ENCODE results near the gene CD52.
"Not testable (repeated sequence)": the region's sequence is repeated elsewhere in the genome, so short reads cannot be mapped to it uniquely, and the experiment has no call there.

Gene CD52

GRCh38 chr1:26333312-26333711 lies 15.6 kb downstream of the CD52 start:
- H3K27me3 ChIP-seq (ENCODE audit: control insufficient read depth, insufficient read depth, low read length); H3K27ac ChIP-seq (ENCODE audit: low read depth, low read length); H3K4me3 ChIP-seq (ENCODE audit: low read length); H3K36me3 ChIP-seq (ENCODE audit: control insufficient read depth, insufficient read depth, low read length); H3K9ac ChIP-seq (ENCODE audit: low read length); H3K4me1 ChIP-seq (ENCODE audit: control insufficient read depth, insufficient read depth, low read length): not testable (repeated sequence)

- no peak overlapping the region for H3K27ac ChIP-seq (ENCODE audit: low read depth, low read length)
- H3K4me3 ChIP-seq (ENCODE audit: low read length): peak overlapping the region; percentile 63
- peaks cover 3% of the 10 kb centered on the region for H3K27me3 ChIP-seq (ENCODE audit: control insufficient read depth, insufficient read depth, low read length)
Measured at GRCh38 chr1:26335774-26336476, 18.2 kb downstream of the CD52 start.

GRCh38 chr1:26336477-26337205 lies 18.9 kb downstream of the CD52 start:
- Histone ChIP-seq H3K27ac (ENCODE audit: low read depth, low read length) (no peak overlapping the region), H3K36me3 (ENCODE audit: control insufficient read depth, insufficient read depth, low read length) (no peaks in the 10 kb centered on the region), H3K4me3 (ENCODE audit: low read length) (peak overlapping the region; percentile 63), H3K9ac (ENCODE audit: low read length) (no peak overlapping the region), H3K4me1 (ENCODE audit: control insufficient read depth, insufficient read depth, low read length) (no peaks in the 10 kb centered on the region), H3K27me3 (ENCODE audit: control insufficient read depth, insufficient read depth, low read length) (peaks cover 3% of the 10 kb centered on the region)

More at GRCh38 chr1:26335774-26336476, 18.2 kb downstream of the CD52 start:
- H3K9ac ChIP-seq (ENCODE audit: low read length): no peak overlapping the region
- no peaks in the 10 kb centered on the region for H3K36me3 ChIP-seq (ENCODE audit: control insufficient read depth, insufficient read depth, low read length)
- no peaks in the 10 kb centered on the region for H3K4me1 ChIP-seq (ENCODE audit: control insufficient read depth, insufficient read depth, low read length)

GRCh38 chr1:26337206-26337535 lies 19.4 kb downstream of the CD52 start:
- no peak overlapping the region for H3K27ac ChIP-seq (ENCODE audit: low read depth, low read length)
- H3K36me3 ChIP-seq (ENCODE audit: control insufficient read depth, insufficient read depth, low read length): no peaks in the 10 kb centered on the region
- H3K4me1 ChIP-seq (ENCODE audit: control insufficient read depth, insufficient read depth, low read length): no peaks in the 10 kb centered on the region
- peaks cover 3% of the 10 kb centered on the region for H3K27me3 ChIP-seq (ENCODE audit: control insufficient read depth, insufficient read depth, low read length)
- H3K9ac ChIP-seq (ENCODE audit: low read length): no peak overlapping the region
- no peak overlapping the region for H3K4me3 ChIP-seq (ENCODE audit: low read length)

- peaks cover 3% of the 10 kb centered on the region for H3K27me3 ChIP-seq (ENCODE audit: control insufficient read depth, insufficient read depth, low read length)
- no peak overlapping the region for H3K4me3 ChIP-seq (ENCODE audit: low read length)
- H3K27ac ChIP-seq (ENCODE audit: low read depth, low read length): no peak overlapping the region
- no peaks in the 10 kb centered on the region for H3K36me3 ChIP-seq (ENCODE audit: control insufficient read depth, insufficient read depth, low read length)
- no peak overlapping the region for H3K9ac ChIP-seq (ENCODE audit: low read length)
- no peaks in the 10 kb centered on the region for H3K4me1 ChIP-seq (ENCODE audit: control insufficient read depth, insufficient read depth, low read length)
Measured at GRCh38 chr1:26337625-26338024, 19.9 kb downstream of the CD52 start.

GRCh38 chr1:26338670-26339069 lies 20.9 kb downstream of the CD52 start:
- H3K27me3 ChIP-seq (ENCODE audit: control insufficient read depth, insufficient read depth, low read length): peaks cover 3% of the 10 kb centered on the region
- H3K36me3 ChIP-seq (ENCODE audit: control insufficient read depth, insufficient read depth, low read length): no peaks in the 10 kb centered on the region
- H3K4me3 ChIP-seq (ENCODE audit: low read length): no peak overlapping the region

GRCh38 chr1:26340047-26340481 lies 22.3 kb downstream of the CD52 start:
- Histone ChIP-seq H3K9ac (ENCODE audit: low read length) (no peak overlapping the region), H3K4me1 (ENCODE audit: control insufficient read depth, insufficient read depth, low read length) (no peaks in the 10 kb centered on the region), H3K27me3 (ENCODE audit: control insufficient read depth, insufficient read depth, low read length) (peaks cover 3% of the 10 kb centered on the region), H3K36me3 (ENCODE audit: control insufficient read depth, insufficient read depth, low read length) (no peaks in the 10 kb centered on the region), H3K4me3 (ENCODE audit: low read length) (no peak overlapping the region), H3K27ac (ENCODE audit: low read depth, low read length) (no peak overlapping the region)

More at GRCh38 chr1:26338670-26339069, 20.9 kb downstream of the CD52 start:
- no peak overlapping the region for H3K9ac ChIP-seq (ENCODE audit: low read length)
- no peaks in the 10 kb centered on the region for H3K4me1 ChIP-seq (ENCODE audit: control insufficient read depth, insufficient read depth, low read length)
- H3K27ac ChIP-seq (ENCODE audit: low read depth, low read length): no peak overlapping the region

GRCh38 chr1:26344147-26344920 lies 26.6 kb downstream of the CD52 start:
- H3K27ac ChIP-seq (ENCODE audit: low read depth, low read length): no peak overlapping the region
- no peak overlapping the region for H3K9ac ChIP-seq (ENCODE audit: low read length)
- no peaks in the 10 kb centered on the region for H3K27me3 ChIP-seq (ENCODE audit: control insufficient read depth, insufficient read depth, low read length)
- H3K4me3 ChIP-seq (ENCODE audit: low read length): no peak overlapping the region
- no peaks in the 10 kb centered on the region for H3K36me3 ChIP-seq (ENCODE audit: control insufficient read depth, insufficient read depth, low read length)
- no peaks in the 10 kb centered on the region for H3K4me1 ChIP-seq (ENCODE audit: control insufficient read depth, insufficient read depth, low read length)

- H3K9ac ChIP-seq (ENCODE audit: low read length): no peak overlapping the region
- no peak overlapping the region for H3K27ac ChIP-seq (ENCODE audit: low read depth, low read length)
- H3K27me3 ChIP-seq (ENCODE audit: control insufficient read depth, insufficient read depth, low read length): no peaks in the 10 kb centered on the region
- no peaks in the 10 kb centered on the region for H3K36me3 ChIP-seq (ENCODE audit: control insufficient read depth, insufficient read depth, low read length)
- no peak overlapping the region for H3K4me3 ChIP-seq (ENCODE audit: low read length)
- no peaks in the 10 kb centered on the region for H3K4me1 ChIP-seq (ENCODE audit: control insufficient read depth, insufficient read depth, low read length)
Measured at GRCh38 chr1:26345718-26346117, 28.0 kb downstream of the CD52 start.

- Histone ChIP-seq H3K9ac (ENCODE audit: low read length) (no peak overlapping the region), H3K36me3 (ENCODE audit: control insufficient read depth, insufficient read depth, low read length) (no peaks in the 10 kb centered on the region), H3K4me3 (ENCODE audit: low read length) (no peak overlapping the region), H3K27ac (ENCODE audit: low read depth, low read length) (no peak overlapping the region), H3K4me1 (ENCODE audit: control insufficient read depth, insufficient read depth, low read length) (no peaks in the 10 kb centered on the region), H3K27me3 (ENCODE audit: control insufficient read depth, insufficient read depth, low read length) (no peaks in the 10 kb centered on the region)
Measured at GRCh38 chr1:26346274-26347033, 28.7 kb downstream of the CD52 start.

- Histone ChIP-seq H3K27ac (ENCODE audit: low read depth, low read length) (no peak overlapping the region), H3K36me3 (ENCODE audit: control insufficient read depth, insufficient read depth, low read length) (no peaks in the 10 kb centered on the region), H3K27me3 (ENCODE audit: control insufficient read depth, insufficient read depth, low read length) (no peaks in the 10 kb centered on the region), H3K9ac (ENCODE audit: low read length) (no peak overlapping the region), H3K4me1 (ENCODE audit: control insufficient read depth, insufficient read depth, low read length) (no peaks in the 10 kb centered on the region), H3K4me3 (ENCODE audit: low read length) (no peak overlapping the region)
Measured at GRCh38 chr1:26349188-26349876, 31.6 kb downstream of the CD52 start.

All from rectal smooth muscle tissue (tissue), 1 donor.